ENCODE results near the gene ACTG1.

The ACTG1 gene

DNA sequence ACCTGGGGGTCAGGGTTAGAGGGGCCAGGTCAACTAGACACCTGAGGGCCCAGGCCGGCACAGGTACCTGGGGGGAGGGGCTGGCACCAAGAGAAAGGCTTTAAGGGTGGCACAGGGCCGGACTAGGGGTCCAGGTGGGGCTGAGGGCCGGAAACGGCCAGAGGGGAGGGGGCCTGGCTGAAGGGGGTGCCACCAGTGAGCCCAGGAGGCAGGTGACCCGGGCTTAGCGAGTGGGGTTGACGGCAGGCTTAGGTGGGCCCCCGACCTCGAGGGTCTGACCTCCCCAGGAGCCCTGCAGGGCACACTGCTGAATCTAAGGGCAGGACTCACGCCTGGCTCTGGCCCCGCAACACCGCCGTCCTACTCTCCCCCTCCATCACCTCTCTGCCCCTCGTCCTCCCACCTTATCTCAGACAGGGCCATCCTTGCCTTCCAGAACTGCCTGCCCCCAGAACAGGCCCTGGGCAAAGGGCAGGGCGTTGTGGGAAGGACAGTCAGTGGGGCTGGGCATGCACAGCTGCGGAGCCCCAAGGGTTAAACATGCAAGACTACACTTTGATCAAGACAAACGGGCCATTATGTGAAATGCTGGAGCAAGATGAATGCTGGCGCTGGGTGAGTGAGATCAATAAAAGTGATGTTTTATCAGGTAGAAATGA lies 44.4 kb downstream of the ACTG1 start:
- in situ Hi-C loops (cut with HindIII; ENCODE audit: low sequenced_read_pairs) = no loop called here

DNA sequence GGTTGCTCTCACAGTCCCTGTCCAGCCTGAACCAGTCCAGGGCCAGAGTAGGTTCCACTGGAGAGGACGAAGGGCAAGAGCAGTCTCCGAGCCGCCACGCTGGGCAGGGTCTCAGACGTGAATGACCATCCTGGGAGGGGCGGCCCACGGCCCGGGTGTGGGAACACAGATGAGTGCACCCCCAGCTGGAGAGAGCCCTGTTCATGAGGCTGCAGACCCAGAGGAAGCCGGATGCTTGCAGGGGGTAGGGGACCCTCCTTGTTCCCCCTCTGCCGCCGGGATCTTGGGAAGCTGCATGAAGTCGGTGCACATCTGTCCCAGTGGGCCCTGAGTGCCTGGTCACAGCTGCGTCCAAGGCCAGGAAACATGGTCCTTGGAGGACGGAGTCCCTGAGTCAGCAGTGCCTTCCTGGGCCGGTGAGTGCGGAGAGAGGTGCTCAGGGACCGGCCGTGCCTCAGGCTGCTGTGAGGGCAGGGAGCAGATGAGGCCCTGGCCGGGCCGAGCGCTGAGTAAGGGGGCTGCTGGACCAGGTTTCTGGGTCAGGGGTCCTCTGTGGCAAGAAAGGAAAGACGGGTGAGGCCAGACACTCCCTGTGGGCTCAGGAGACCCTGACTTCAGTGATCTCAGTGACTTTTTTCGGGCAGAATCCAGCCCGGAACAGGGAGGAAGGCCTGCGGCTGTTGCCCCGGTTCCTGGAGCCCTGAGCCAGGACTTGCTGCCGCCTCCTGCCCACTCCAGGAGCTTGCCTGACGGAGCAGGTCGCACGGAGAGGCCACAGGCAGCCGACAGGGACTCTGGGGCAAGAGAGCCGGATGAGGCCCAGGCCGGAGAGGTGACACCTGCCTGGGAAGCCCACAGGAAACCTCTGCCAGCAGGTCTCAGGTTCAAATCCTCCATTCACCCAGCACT lies 45.8 kb downstream of the ACTG1 start:
- in situ Hi-C loops (cut with HindIII; ENCODE audit: low sequenced_read_pairs) = no loop called here

DNA sequence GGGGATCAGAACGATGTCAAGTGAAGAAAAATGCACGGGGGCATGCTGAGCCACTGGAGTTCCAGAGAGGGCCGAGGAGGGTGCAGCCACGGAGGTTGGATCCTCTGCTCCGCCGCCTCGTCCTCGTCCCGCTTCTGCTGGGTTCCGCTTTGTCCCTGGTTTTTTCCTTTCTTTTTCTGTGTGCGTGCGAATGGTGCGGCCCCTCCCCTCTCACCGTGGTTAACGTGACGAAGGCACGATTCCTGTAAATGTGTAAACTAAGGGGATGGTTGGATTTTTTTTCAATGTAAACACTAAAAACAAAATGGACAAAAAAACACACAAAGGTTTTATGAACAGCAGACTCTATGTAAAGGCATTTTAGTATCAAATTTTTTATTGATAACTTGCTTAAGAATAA lies 46.7 kb downstream of the ACTG1 start:
- in situ Hi-C loops (cut with HindIII; ENCODE audit: low sequenced_read_pairs) = no loop called here

GRCh38 chr17:81464586-81464985 lies 48.0 kb downstream of the ACTG1 start:
- in situ Hi-C loops (cut with HindIII; ENCODE audit: low sequenced_read_pairs) = no loop called here

GRCh38 chr17:81463506-81463905 lies 49.1 kb downstream of the ACTG1 start:
- in situ Hi-C loops (cut with HindIII; ENCODE audit: low sequenced_read_pairs) = no loop called here

DNA sequence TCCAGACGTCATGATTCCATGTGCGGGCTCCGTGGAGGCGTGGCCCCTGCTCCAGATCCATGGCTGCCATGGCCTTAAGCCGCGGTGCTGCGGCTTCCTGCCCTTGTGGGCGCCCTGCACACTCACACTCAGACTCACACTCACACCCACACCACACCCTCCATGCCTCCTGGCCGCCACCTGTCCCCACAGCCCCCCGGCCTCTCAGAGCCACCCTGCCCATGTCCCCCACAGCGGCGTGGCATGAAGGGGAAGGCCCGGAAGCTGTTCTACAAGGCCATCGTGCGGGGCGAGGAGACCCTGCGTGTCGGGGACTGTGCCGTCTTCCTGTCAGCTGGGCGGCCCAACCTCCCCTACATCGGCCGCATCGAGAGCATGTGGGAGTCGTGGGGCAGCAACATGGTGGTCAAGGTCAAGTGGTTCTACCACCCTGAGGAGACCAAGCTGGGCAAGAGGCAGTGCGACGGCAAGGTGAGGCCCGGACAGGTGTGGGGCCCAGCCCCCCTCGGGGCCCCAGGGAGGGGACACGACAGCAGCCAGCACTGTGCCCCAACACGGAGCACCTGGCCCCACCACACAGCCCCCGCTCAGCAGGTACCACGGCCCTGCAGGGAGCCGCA lies 50.0 kb downstream of the ACTG1 start:
- in situ Hi-C loops (cut with HindIII; ENCODE audit: low sequenced_read_pairs) = no loop called here

DNA sequence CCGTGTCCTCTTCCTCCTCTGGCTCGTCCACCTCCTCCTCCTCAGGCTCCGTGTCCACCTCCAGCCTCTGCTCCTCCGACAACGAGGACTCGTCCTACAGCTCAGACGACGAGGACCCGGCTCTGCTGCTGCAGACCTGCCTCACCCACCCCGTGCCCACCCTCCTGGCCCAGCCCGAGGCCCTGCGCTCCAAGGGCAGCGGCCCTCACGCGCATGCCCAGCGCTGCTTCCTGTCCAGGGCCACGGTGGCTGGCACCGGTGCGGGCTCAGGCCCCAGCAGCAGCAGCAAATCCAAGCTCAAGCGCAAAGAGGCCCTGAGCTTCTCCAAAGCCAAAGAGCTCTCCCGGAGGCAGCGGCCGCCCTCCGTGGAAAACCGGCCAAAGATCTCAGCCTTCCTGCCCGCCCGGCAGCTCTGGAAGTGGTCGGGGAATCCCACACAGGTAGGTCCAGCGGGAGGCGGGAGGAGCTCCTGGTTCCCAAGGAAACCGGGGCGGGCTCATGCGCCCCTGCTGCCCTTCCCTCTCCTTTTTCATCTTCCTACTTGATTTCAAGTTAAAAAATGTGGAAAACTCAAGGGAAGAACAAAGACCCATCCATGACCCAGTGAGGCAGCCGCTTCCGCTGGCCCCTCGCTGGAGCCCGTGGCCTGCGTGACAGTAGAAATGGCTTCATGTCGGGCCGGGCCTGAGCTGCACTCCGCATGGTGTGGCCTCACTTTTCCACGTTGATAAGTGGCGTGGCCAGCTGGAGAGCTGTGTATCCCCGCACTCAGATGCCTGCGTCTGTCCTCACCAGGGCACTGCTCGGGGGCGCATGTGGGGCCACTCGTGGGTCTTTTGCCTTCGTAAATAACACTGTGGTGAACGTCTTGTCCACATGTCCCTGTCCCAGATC lies 50.7 kb downstream of the ACTG1 start:
- in situ Hi-C loops (cut with HindIII; ENCODE audit: low sequenced_read_pairs) = no loop called here

DNA sequence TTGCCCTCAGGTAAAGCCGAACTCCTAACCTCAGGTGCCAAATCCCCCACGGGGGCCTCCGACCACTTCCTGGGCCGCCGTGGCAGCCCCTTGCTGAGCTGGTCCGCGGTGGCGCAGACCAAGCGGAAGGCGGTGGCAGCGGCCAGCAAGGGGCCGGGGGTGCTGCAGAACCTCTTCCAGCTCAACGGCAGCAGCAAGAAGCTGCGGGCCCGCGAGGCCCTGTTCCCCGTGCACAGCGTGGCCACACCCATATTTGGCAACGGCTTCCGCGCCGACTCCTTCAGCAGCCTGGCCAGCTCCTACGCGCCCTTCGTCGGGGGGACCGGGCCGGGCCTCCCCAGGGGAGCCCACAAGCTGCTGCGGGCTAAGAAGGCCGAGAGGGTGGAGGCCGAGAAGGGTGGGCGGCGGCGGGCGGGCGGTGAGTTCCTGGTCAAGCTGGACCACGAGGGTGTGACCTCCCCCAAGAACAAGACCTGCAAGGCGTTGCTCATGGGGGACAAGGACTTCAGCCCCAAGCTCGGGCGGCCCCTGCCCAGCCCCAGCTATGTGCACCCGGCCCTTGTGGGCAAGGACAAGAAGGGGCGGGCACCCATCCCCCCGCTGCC lies 51.6 kb downstream of the ACTG1 start:
- in situ Hi-C loops (cut with HindIII; ENCODE audit: low sequenced_read_pairs) = no loop called here
